Neural cell (in vitro differentiated cells): Measurements from ENCODE around the gene BAD. TPM values are rescaled to one million over a fixed set of nuclear protein-coding genes. Genes with fewer than 3 reads are reported as not detected.

Experiments
- H2AFZ ChIP-seq: fragments of 200-600, 300-800 bp; sonication (generic), shearing (Covaris generic); 2 replicates; pipeline ENCODE4 v1.6.0; 2014; ENCODE audit warnings: low read depth, mild to moderate bottlenecking, antibody characterized with exemption, low read length, moderate library complexity
- H3F3A ChIP-seq: fragments of 200-600 bp; shearing (Covaris generic); 2 replicates; pipeline ENCODE4 v1.6.1; 2016; ENCODE audit warnings: mild to moderate bottlenecking, moderate library complexity, mixed read lengths, antibody characterized with exemption, low read length; ENCODE audit not compliant: insufficient read depth, poor library complexity, severe bottlenecking
- H3K27ac ChIP-seq: fragments of 200-600, 300-800 bp; sonication (generic), shearing (Covaris generic); 2 replicates; pipeline ENCODE4 v1.5.1; 2014; ENCODE audit warnings: mild to moderate bottlenecking, low read length, moderate library complexity
- H3K27me3 ChIP-seq: fragments of 300-800, 200-600 bp; sonication (generic), shearing (Covaris generic); 2 replicates; pipeline ENCODE4 v1.6.0; 2014; ENCODE audit warnings: mild to moderate bottlenecking, low read depth, low read length, moderate library complexity; ENCODE audit not compliant: insufficient read depth
- H3K36me3 ChIP-seq: fragments of 300-800, 200-600 bp; sonication (generic), shearing (Covaris generic); 2 replicates; pipeline ENCODE4 v1.5.1; 2014; ENCODE audit warnings: mild to moderate bottlenecking, antibody characterized with exemption, low read length, moderate library complexity; ENCODE audit not compliant: insufficient read depth
- H3K4me2 ChIP-seq: fragments of 300-800, 200-600 bp; sonication (generic), shearing (Covaris generic); 2 replicates; pipeline ENCODE4 v1.6.0; 2014; ENCODE audit warnings: mild to moderate bottlenecking, low read length
- H3K4me3 ChIP-seq: fragments of 300-800, 200-600 bp; sonication (generic), shearing (Covaris generic); 2 replicates; pipeline ENCODE4 v1.5.1; 2014; ENCODE audit warnings: mild to moderate bottlenecking, low read length, moderate library complexity
- H3K79me2 ChIP-seq: fragments of 200-600 bp; shearing (Covaris generic); replicated peaks from 2 replicates; pipeline ENCODE4 v1.6.0; 2014; ENCODE audit warnings: mild to moderate bottlenecking, low read length, moderate library complexity; ENCODE audit not compliant: insufficient read depth
- H3K9ac ChIP-seq: fragments of 300-800, 200-600 bp; sonication (generic), shearing (Covaris generic); 2 replicates; pipeline ENCODE4 v1.6.1; 2016; ENCODE audit warnings: mild to moderate bottlenecking, low read length, mixed read lengths
- H3K9me2 ChIP-seq: fragments of 200-600 bp; shearing (Covaris generic); 2 replicates; pipeline ENCODE4 v1.6.1; 2016; ENCODE audit warnings: mild to moderate bottlenecking, low read length, mixed read lengths; ENCODE audit not compliant: insufficient read depth
- H3K9me3 ChIP-seq: fragments of 200-600, 300-800 bp; sonication (generic), shearing (Covaris generic); 2 replicates; pipeline ENCODE4 v1.6.1; 2016; ENCODE audit warnings: mild to moderate bottlenecking, mixed run types, low read length, moderate library complexity, mixed read lengths
- H4K20me1 ChIP-seq: fragments of 200-600 bp; shearing (Covaris generic); 2 replicates; pipeline ENCODE4 v1.6.1; 2016; ENCODE audit warnings: mild to moderate bottlenecking, mixed run types; ENCODE audit not compliant: insufficient read depth
- EP300 ChIP-seq: fragments of 450-650 bp; conservative IDR thresholded peaks from 2 replicates; pipeline ENCODE4 v1.6.1; 2014; ENCODE audit warnings: antibody characterized with exemption, mild to moderate bottlenecking, moderate library complexity; ENCODE audit not compliant: poor library complexity, severe bottlenecking
- EZH2 ChIP-seq: fragments of 200-600, 300-800 bp; shearing (Covaris generic), sonication (generic); IDR thresholded peaks from 2 replicates; pipeline ENCODE4 v1.6.1; 2014; ENCODE audit warnings: antibody characterized with exemption, low read length, borderline replicate concordance, mild to moderate bottlenecking; ENCODE audit not compliant: insufficient read depth, poor library complexity, severe bottlenecking
- MXI1 ChIP-seq: fragments of 450-650 bp; conservative IDR thresholded peaks from 2 replicates; pipeline ENCODE4 v1.6.1; 2014; ENCODE audit warnings: antibody characterized with exemption, mild to moderate bottlenecking; ENCODE audit not compliant: poor library complexity, severe bottlenecking
- POLR2AphosphoS5 ChIP-seq: IDR thresholded peaks from 2 replicates; pipeline ENCODE4 v1.6.1; 2012
- RAD21 ChIP-seq: fragments of 450-650 bp; conservative IDR thresholded peaks from 2 replicates; pipeline ENCODE4 v1.6.1; 2014; ENCODE audit warnings: antibody characterized with exemption, mild to moderate bottlenecking, moderate library complexity
- SMC3 ChIP-seq: fragments of 450-650 bp; conservative IDR thresholded peaks from 2 replicates; pipeline ENCODE4 v1.6.1; 2014; ENCODE audit warnings: antibody characterized with exemption, mild to moderate bottlenecking, moderate library complexity; ENCODE audit not compliant: poor library complexity
- TAF1 ChIP-seq: IDR thresholded peaks from 2 replicates; pipeline ENCODE4 v1.6.1; 2012; ENCODE audit warnings: low read depth
- polyA plus RNA-seq: library from polyadenylated mRNA; depleted of rRNA; stranded (reverse); fragments of >200 nt; gene quantifications from 2 replicates; pipeline ENCODE4 v1.2.3, GENCODE V29; 2014
- TF ChIP-seq, protein P1 (sequence below): fragments of 450-650 bp; IDR thresholded peaks from 2 replicates; pipeline ENCODE4 v1.5.1; 2014; ENCODE audit warnings: antibody characterized with exemption, mild to moderate bottlenecking, moderate library complexity; ENCODE audit not compliant: poor library complexity, severe bottlenecking
- TF ChIP-seq, protein P2 (sequence below): IDR thresholded peaks from 2 replicates; pipeline ENCODE4 v1.6.1; 2012; ENCODE audit warnings: borderline replicate concordance

BAD gene
- polyA plus RNA-seq, 1 donor from 2014 or later, result 219 TPM

DNA sequence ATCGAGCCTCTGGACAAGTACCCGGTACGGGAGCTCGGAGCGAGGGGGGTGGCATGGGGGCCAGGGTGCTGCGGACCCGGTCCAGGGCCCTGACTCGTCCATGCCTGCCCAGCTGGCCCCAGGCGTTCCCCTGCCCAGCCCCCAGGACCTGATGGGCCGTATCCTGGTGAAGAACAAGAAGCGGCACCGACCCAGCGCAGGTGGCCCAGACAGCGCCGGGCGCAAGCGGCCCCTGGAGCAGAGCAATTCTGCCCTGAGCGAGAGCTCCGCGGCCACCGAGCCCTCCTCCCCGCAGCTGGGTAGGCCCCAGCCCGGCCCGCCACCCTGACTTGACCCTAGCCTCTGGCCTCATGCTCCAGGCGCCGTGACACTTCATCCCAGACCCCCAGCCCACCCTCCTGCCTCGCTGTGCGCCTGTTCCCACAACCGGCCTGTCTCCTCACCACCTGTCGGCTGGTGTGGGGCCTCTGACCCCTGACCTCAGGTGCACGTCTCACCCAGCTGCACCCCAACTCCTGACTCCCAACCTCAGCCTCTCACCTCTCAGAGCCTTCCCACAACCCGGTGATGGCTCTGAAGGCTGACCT, 25.4 kb downstream of the BAD start:
- Histone ChIP-seq H4K20me1 (no peaks in the 10 kb centered on the region), H3K4me3 (no peak overlapping the region), H3K27ac (no peak overlapping the region), H3K9me2 (no peaks in the 10 kb centered on the region), H3K79me2 (no peaks in the 10 kb centered on the region), H3K36me3 (no peaks in the 10 kb centered on the region), H2AFZ (no peak overlapping the region), H3K9me3 (no peaks in the 10 kb centered on the region), H3F3A (no peaks in the 10 kb centered on the region), H3K9ac (no peak overlapping the region), H3K4me2 (no peak overlapping the region), H3K27me3 (no peaks in the 10 kb centered on the region)
- TF ChIP-seq EZH2, result no peak
- no peak for TF ChIP-seq SMC3
- TF ChIP-seq MXI1, result no peak
- no peak for TF ChIP-seq EP300
- TF ChIP-seq, protein P1, sequence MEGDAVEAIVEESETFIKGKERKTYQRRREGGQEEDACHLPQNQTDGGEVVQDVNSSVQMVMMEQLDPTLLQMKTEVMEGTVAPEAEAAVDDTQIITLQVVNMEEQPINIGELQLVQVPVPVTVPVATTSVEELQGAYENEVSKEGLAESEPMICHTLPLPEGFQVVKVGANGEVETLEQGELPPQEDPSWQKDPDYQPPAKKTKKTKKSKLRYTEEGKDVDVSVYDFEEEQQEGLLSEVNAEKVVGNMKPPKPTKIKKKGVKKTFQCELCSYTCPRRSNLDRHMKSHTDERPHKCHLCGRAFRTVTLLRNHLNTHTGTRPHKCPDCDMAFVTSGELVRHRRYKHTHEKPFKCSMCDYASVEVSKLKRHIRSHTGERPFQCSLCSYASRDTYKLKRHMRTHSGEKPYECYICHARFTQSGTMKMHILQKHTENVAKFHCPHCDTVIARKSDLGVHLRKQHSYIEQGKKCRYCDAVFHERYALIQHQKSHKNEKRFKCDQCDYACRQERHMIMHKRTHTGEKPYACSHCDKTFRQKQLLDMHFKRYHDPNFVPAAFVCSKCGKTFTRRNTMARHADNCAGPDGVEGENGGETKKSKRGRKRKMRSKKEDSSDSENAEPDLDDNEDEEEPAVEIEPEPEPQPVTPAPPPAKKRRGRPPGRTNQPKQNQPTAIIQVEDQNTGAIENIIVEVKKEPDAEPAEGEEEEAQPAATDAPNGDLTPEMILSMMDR, result no peak
- no peak for TF ChIP-seq POLR2AphosphoS5
- TF ChIP-seq TAF1, result no peak
- TF ChIP-seq, protein P2, sequence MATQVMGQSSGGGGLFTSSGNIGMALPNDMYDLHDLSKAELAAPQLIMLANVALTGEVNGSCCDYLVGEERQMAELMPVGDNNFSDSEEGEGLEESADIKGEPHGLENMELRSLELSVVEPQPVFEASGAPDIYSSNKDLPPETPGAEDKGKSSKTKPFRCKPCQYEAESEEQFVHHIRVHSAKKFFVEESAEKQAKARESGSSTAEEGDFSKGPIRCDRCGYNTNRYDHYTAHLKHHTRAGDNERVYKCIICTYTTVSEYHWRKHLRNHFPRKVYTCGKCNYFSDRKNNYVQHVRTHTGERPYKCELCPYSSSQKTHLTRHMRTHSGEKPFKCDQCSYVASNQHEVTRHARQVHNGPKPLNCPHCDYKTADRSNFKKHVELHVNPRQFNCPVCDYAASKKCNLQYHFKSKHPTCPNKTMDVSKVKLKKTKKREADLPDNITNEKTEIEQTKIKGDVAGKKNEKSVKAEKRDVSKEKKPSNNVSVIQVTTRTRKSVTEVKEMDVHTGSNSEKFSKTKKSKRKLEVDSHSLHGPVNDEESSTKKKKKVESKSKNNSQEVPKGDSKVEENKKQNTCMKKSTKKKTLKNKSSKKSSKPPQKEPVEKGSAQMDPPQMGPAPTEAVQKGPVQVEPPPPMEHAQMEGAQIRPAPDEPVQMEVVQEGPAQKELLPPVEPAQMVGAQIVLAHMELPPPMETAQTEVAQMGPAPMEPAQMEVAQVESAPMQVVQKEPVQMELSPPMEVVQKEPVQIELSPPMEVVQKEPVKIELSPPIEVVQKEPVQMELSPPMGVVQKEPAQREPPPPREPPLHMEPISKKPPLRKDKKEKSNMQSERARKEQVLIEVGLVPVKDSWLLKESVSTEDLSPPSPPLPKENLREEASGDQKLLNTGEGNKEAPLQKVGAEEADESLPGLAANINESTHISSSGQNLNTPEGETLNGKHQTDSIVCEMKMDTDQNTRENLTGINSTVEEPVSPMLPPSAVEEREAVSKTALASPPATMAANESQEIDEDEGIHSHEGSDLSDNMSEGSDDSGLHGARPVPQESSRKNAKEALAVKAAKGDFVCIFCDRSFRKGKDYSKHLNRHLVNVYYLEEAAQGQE, result no peak
- no peak for TF ChIP-seq RAD21

DNA sequence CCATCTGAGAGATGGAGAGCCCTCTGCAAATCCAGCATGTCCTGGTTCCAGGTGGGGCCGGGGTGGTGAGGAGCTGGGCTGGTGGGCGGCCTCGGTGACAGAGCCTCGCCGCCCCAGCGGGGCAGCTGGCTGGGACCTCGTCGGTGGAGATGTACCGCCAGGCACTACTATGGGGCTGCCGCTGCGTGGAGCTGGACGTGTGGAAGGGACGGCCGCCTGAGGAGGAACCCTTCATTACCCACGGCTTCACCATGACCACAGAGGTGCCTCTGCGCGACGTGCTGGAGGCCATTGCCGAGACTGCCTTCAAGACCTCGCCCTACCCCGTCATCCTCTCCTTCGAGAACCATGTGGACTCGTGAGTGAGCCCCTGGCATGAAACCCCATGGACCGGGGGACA, 26.1 kb downstream of the BAD start:
- Histone ChIP-seq H3K27me3 (no peaks in the 10 kb centered on the region), H3K36me3 (no peaks in the 10 kb centered on the region), H3K4me2 (no peak overlapping the region), H4K20me1 (no peaks in the 10 kb centered on the region), H3F3A (no peaks in the 10 kb centered on the region), H2AFZ (no peak overlapping the region), H3K4me3 (no peak overlapping the region), H3K9me3 (no peaks in the 10 kb centered on the region), H3K27ac (no peak overlapping the region), H3K79me2 (no peaks in the 10 kb centered on the region), H3K9ac (no peak overlapping the region), H3K9me2 (no peaks in the 10 kb centered on the region)
- no peak for TF ChIP-seq MXI1
- no peak for TF ChIP-seq TAF1
- TF ChIP-seq, protein P2, result no peak
- TF ChIP-seq, protein P1, result no peak
- TF ChIP-seq RAD21, result no peak
- no peak for TF ChIP-seq EP300
- TF ChIP-seq SMC3, result no peak
- TF ChIP-seq POLR2AphosphoS5, result no peak
- TF ChIP-seq EZH2, result no peak
